GM23248 (cell line): Measurements from ENCODE around the gene YIPF6.
"Not testable (repeated sequence)": the region's sequence is repeated elsewhere in the genome, so short reads cannot be mapped to it uniquely, and the experiment has no call there.

Experiments used
- EZH2 ChIP-seq: fragments of 200-600 bp; sonication (generic); IDR thresholded peaks from 2 replicates; pipeline ENCODE4 v1.6.1; 2018; ENCODE audit warnings: antibody characterized with exemption, mild to moderate bottlenecking; ENCODE audit not compliant: insufficient read depth, poor library complexity, severe bottlenecking
- EZH2phosphoT487 ChIP-seq: fragments of 200-600 bp; sonication (generic); IDR thresholded peaks from 2 replicates; pipeline ENCODE4 v1.6.1; 2018; ENCODE audit warnings: antibody characterized with exemption, moderate library complexity, mild to moderate bottlenecking, low read depth; ENCODE audit not compliant: insufficient read depth

DNA sequence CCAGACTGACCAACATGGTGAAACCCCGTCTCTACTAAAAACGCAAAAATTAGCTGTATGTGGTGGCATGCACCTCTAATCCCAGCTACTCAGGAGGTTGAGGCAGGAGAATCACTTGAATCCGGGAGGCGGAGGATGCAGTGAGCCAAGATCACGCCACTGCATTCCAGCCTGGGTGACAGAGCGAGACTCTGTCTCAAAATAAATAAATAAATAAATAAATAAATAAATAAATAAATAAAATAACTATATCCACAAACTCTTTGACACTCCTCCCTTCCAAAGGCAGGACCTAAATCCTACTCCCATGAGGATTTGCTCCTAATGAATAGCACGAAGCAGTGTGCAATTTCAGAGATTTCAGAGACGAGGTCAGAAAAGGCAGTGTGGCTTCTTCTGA lies 58.3 kb downstream of the YIPF6 start:
- not testable (repeated sequence) for TF ChIP-seq EZH2phosphoT487, EZH2
